Activated CD8-positive, alpha-beta memory T cell treated with anti-CD3 and anti-CD28 coated beads for 24 hours (primary cell): ENCODE data around the gene PTX4.
"Not testable (repeated sequence)": the region's sequence is repeated elsewhere in the genome, so short reads cannot be mapped to it uniquely, and the experiment has no call there.

Source experiments
- DNase-seq: peaks from one replicate; pipeline ENCODE4 v3.0.0-alpha.2; 2020

PTX4 gene

DNA sequence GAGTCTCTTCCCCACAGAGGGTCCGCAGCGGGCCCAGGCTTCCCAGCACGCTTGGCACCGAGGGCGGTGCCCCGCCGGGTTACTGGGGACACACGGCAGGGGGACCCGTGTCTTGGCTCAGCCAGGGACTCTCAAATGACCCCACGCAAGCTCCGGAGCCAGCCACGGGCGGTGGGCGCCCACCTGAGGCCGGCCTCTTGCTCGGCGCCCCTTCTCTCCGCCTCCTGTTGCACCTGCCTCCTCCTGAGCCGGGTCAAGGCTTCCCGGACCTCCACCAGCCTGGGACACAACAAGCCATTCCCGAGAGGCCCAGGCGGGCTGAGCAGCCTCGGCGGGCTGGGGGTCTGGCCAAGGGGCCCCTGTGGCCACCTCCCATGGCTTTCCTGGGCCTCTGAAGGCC is 46.0 kb downstream of the PTX4 start:
- DNase-seq, result no peak

DNA sequence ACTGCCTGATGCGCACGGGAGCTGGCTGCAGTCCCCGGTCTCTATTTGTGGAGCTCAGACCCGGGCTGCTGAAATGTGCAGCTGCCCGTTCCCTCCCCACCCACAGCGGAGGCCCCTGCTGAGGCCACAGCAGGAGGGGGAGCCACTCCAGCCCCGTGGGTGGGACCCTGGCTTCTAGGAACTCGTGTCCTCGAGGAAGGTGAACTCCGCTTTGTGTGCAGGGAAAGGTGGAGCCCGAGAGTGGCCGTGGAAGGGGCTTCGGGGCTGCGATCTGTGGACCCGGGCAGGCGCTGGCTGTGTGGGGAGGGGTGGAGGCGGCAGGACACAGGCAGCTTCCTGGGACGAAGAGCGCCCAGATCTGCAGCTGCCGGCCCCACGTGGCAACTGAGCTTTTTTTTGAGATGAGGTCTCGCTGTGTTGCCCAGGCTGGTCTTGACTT is 47.3 kb downstream of the PTX4 start:
- DNase-seq, result no peak

DNA sequence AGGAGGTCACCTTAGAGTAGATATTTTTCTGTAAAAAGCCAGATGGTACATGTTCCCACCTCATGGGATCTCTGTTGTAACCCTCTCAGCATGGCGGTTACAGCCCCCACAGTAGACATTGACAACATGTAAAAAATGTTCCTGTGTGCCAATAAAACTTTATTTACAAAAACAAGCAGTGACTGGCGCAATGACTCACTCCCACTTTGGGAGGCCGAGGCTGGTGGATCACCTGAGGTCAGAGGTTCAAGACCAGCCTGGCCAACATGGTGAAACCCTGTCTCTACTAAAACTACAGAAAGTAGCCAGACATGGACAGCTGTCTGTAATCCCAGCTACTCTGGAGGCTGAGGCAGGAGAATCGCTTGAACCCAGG is 49.1 kb downstream of the PTX4 start:
- DNase-seq, result not testable (repeated sequence)

DNA sequence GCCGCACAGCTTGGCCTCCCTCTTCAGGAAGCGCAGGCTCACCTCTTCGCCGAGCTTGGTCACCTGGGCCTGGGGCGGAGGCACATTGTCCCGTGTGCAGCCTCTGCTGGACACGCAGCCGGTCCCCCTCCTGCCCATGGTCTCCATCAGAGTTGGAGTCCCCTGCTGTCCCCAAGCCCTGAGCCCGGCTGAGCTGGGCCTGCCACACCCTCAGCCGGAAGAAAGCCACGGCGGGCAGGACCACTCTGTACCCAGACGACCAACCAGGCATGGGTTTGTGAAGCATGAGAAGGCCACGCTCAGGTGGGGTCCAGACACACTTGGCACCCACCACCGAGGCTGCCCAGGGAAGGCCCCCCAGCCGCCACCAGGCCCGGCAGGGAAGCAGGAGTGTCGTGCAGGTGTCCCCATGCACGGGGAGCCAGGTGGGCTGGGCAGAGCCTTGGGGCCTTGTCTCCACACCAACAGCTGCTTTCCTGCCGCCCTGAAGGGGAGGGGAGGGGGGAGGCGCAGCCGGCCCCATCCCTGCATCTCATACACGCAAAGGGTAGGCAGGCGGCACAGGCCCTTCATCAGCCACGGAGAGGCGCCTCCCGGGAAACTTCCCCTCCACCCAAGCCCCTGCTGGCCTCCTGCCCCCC is 49.6 kb downstream of the PTX4 start:
- no peak for DNase-seq

DNA sequence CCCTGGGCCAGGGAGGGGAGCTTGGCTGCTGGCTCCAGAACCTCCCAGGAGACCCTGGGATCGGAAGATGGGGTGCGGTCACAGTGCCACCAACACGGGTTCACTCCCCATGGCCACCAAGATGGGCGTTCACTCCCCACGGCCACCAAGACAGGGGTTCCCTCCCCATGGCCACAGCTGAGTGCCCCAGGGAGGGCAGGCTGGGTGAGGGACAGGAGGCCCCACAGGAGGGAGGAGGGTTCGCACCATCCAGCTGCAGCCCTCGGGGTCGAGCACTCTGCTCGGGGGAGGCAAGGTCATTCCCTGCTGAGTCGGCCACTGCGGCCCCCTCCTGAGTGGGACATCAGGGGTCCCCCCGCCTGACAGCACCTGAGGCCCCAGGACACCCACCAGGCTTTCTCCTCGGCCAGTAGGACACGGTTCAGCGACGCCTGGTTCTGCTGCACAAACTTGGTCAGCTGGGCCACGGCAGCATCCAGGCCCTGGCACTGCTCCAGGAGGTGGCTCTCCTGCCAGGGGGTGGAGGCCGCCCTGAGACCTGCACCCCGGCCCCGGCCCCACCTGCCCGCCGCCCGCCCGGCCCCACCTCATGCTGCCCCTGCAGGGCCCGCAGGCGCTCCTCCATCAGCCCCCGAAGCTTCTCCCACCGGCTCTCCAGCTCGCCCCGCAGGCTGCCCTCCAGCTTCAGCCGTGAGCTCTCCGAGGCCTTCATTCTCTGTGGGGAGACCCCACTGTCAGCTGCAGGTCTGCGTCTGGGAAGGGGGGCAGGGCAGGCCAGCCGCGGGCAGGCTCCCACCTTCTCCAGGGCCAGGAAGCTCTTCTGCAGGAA is 50.3 kb downstream of the PTX4 start:
- no peak for DNase-seq

DNA sequence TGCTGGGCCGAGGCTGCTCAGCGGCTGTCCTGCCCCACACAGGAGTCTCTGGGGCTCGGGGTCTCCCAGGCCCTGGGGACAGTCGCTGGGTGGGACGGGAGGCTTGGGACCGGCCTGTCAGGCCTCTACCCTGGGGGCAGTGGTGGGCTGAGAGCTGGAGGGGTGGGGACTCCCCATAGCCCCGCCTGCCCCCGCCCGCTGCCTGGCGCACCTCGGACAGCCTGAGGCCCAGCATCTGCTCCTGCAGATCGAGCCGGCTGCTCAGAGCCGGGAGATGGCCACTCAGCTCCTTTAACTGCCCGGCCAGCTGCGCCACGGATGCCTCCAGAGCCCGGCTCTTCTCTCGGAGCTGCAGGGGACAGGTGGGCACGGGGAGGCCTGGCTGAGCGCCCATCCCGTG is 51.1 kb downstream of the PTX4 start:
- no peak for DNase-seq

DNA sequence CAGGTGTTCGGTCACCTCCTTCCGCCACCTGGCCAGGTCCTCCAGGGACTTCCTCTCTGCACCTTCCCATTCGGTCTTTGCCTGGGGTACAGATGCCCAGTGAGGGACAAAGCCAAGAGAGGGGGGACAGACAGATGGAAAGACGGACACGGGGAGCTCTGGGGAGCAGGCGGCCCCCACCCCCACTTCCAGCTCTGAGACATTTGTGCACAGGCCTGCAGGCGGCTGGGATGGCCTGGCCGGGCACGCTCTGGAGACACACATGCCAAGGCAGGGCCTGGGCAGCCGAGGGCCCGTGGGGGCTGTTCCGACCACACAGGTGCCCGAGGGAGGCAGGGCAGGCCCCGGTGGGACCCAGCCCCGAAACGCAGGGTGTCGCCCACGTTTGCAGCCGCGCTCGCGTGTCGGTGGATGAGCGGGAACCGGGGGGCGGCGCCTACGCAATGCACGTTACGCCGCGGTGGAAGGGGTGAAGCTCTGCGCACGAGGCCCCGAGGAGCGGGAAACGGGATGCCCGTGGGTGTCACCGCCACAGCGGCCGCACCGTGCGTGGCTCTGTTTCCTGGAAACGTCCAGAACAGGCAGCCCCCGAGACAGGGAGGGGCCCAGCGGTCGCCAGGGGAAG is 51.9 kb downstream of the PTX4 start:
- DNase-seq, result no peak

DNA sequence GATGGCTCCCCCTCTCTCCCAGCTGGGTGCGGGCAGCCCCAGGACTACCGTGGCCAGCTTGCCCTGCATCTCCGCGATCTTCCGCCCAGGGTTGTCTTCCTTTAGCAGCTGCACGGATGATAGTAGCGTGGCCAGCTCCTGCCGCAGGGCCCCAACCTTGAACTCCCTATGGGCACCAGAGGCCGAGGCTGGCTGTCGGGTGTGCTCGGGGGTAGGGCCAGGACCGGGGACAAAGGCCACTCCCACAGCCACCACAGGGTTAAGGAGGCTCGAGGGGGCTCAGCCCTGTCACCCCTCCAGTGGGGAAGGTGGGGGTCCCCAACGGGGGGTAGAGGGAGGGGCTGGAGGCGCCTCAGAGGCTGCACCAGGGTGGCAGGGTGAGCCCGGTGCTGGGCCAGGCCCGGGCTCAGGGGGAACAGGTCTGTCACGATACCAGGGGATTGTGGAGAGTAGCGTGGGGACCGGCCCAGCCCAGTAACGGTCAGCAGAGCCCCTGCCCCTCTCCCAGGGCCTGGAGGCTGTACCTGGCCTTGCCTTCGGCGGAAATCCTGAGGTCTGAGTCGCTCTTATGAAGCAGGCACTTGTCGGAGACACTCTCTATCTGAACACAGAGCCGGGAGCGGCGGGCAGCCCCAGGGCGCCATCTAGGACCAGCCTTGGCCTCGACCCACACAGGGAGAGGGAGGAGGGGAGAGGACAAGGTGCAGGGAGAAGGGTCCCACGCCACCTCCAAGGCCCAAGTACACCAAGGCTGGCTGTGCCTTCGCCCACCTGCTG is 52.6 kb downstream of the PTX4 start:
- no peak for DNase-seq
